GM23338 (cell line): ENCODE results near the gene MYRFL. TPM values are rescaled to one million over a fixed set of nuclear protein-coding genes. Genes with fewer than 3 reads are reported as not detected.

ENCODE experiments used
- ATAC-seq: fragments of 200-7000 bp; cut with Tn5 transposase; 3 replicates; pipeline ENCODE4 v1.9.1; 2020
- DNase-seq: peaks from one replicate; pipeline ENCODE4 v3.0.0-alpha.2; 2015; ENCODE audit warnings: low spot score
- H2AFZ ChIP-seq: fragments of 200-600 bp; sonication (generic); 2 replicates; pipeline ENCODE4 v1.8.0; 2016; ENCODE audit warnings: antibody characterized with exemption, mild to moderate bottlenecking, moderate library complexity
- H3F3A ChIP-seq: fragments of 200-600 bp; sonication (generic); replicated peaks from 2 replicates; pipeline ENCODE4 v1.8.0; 2017; ENCODE audit warnings: antibody characterized with exemption, mixed run types, low read depth
- H3K27ac ChIP-seq: fragments of 200-600 bp; sonication (generic); 2 replicates; pipeline ENCODE4 v1.6.1; 2016; ENCODE audit warnings: low read depth
- H3K27me3 ChIP-seq: fragments of 200-600 bp; sonication (generic); 2 replicates; pipeline ENCODE4 v1.8.0; 2016; ENCODE audit warnings: mild to moderate bottlenecking, mixed run types, moderate library complexity; ENCODE audit not compliant: insufficient read depth
- H3K36me3 ChIP-seq: fragments of 200-600 bp; sonication (generic); 2 replicates; pipeline ENCODE4 v1.8.0; 2016; ENCODE audit warnings: mild to moderate bottlenecking; ENCODE audit not compliant: insufficient read depth
- H3K4me1 ChIP-seq: fragments of 200-600 bp; sonication (generic); 2 replicates; pipeline ENCODE4 v1.8.0; 2016; ENCODE audit warnings: mild to moderate bottlenecking, moderate library complexity; ENCODE audit not compliant: insufficient read depth
- H3K4me2 ChIP-seq: fragments of 200-600 bp; sonication (generic); 2 replicates; pipeline ENCODE4 v1.7.1; 2017; ENCODE audit warnings: mixed run types
- H3K4me3 ChIP-seq: fragments of 200-600 bp; sonication (generic); 2 replicates; pipeline ENCODE4 v1.6.1; 2016; ENCODE audit warnings: mixed run types
- H3K79me2 ChIP-seq: fragments of 200-600 bp; sonication (generic); replicated peaks from 2 replicates; pipeline ENCODE4 v1.8.0; 2017; ENCODE audit warnings: mild to moderate bottlenecking; ENCODE audit not compliant: insufficient read depth
- H3K9me2 ChIP-seq: fragments of 200-600 bp; sonication (generic); 2 replicates; pipeline ENCODE4 v1.8.0; 2017; ENCODE audit not compliant: insufficient read depth
- H4K20me1 ChIP-seq: fragments of 200-600 bp; sonication (generic); replicated peaks from 2 replicates; pipeline ENCODE4 v1.8.0; 2017; ENCODE audit warnings: mild to moderate bottlenecking; ENCODE audit not compliant: insufficient read depth
- H3K27ac Mint-ChIP-seq: 2 replicates; pipeline ENCODE4 v1.8.0; 2020; ENCODE audit warnings: inconsistent platforms, mild to moderate bottlenecking, moderate library complexity, mixed read lengths
- H3K27me3 Mint-ChIP-seq: 3 replicates; pipeline ENCODE4 v1.8.0; 2022; ENCODE audit warnings: low read depth, mild to moderate bottlenecking, moderate library complexity, mixed read lengths, inconsistent platforms; ENCODE audit not compliant: insufficient read depth, poor library complexity
- H3K36me3 Mint-ChIP-seq: 3 replicates; pipeline ENCODE4 v1.8.0; 2021; ENCODE audit warnings: low read depth, mild to moderate bottlenecking, inconsistent platforms, moderate library complexity, mixed read lengths
- H3K4me1 Mint-ChIP-seq: 3 replicates; pipeline ENCODE4 v1.8.0; 2020; ENCODE audit warnings: mild to moderate bottlenecking, inconsistent platforms, mixed read lengths
- H3K4me3 Mint-ChIP-seq: 3 replicates; pipeline ENCODE4 v1.8.0; 2021; ENCODE audit warnings: moderate library complexity, mild to moderate bottlenecking, inconsistent platforms, mixed read lengths
- H3K9me3 Mint-ChIP-seq: 3 replicates; pipeline ENCODE4 v1.8.0; 2020; ENCODE audit warnings: moderate library complexity, mild to moderate bottlenecking, inconsistent platforms, mixed read lengths
- CREB1 ChIP-seq: fragments of 250-450 bp; sonication (Bioruptor Pico); IDR thresholded peaks from 2 replicates; pipeline ENCODE4 v1.5.0; 2020; ENCODE audit warnings: low read depth, mild to moderate bottlenecking, moderate library complexity
- CTCF ChIP-seq, 2 experiments: fragments of 200-600 bp in 1 of 2; sonication (generic) in 1 of 2; conservative IDR thresholded peaks; 2 replicates each; pipeline versions ENCODE4 v1.5.1 to v1.6.1; 2016 to 2017; ENCODE audit warnings: antibody characterized with exemption in 2 of 2, low read depth in 2 of 2, mild to moderate bottlenecking in 2 of 2, moderate library complexity in 1 of 2
- ETS1 ChIP-seq: IDR thresholded peaks from 2 replicates; pipeline ENCODE4 v1.6.1; 2016; ENCODE audit warnings: antibody characterized with exemption
- EZH2 ChIP-seq: fragments of 200-600 bp; sonication (generic); IDR thresholded peaks from one replicate; pipeline ENCODE4 v1.8.0; 2017; ENCODE audit warnings: antibody characterized with exemption, mild to moderate bottlenecking, low read depth; ENCODE audit not compliant: unreplicated experiment
- EZH2phosphoT487 ChIP-seq: fragments of 200-600 bp; sonication (generic); IDR thresholded peaks from one replicate; pipeline ENCODE4 v1.8.1; 2018; ENCODE audit warnings: antibody characterized with exemption; ENCODE audit not compliant: unreplicated experiment
- JUNB ChIP-seq: IDR thresholded peaks from one replicate; pipeline ENCODE4 v1.6.1; 2016; ENCODE audit warnings: antibody characterized with exemption; ENCODE audit not compliant: unreplicated experiment
- NANOG ChIP-seq: IDR thresholded peaks from 2 replicates; pipeline ENCODE4 v1.6.1; 2016; ENCODE audit warnings: antibody characterized with exemption, borderline replicate concordance
- POLR2AphosphoS5 ChIP-seq: IDR thresholded peaks from 2 replicates; pipeline ENCODE4 v1.6.1; 2016; ENCODE audit warnings: antibody characterized with exemption, low read depth
- STAT1 ChIP-seq: IDR thresholded peaks from one replicate; pipeline ENCODE4 v1.6.1; 2016; ENCODE audit warnings: antibody characterized with exemption; ENCODE audit not compliant: unreplicated experiment
- ZNF114 ChIP-seq: fragments of 250-450 bp; sonication (Bioruptor Pico); IDR thresholded peaks from 2 replicates; pipeline ENCODE4 v1.5.0; 2020; ENCODE audit warnings: mild to moderate bottlenecking, moderate library complexity
- ZNF331 ChIP-seq: fragments of 250-450 bp; sonication (Bioruptor Pico); IDR thresholded peaks from 2 replicates; pipeline ENCODE4 v1.5.0; 2020; ENCODE audit warnings: low read depth, mild to moderate bottlenecking, moderate library complexity
- ZNF462 ChIP-seq: fragments of 250-450 bp; sonication (Bioruptor Pico); IDR thresholded peaks from 2 replicates; pipeline ENCODE4 v1.5.0; 2020; ENCODE audit warnings: mild to moderate bottlenecking, moderate library complexity
- polyA plus RNA-seq: library from polyadenylated mRNA; unstranded; fragments of >200 nt; fragmentation: Nextera tagmentation; extraction: Ambion mirVana; gene quantifications from 2 replicates; pipeline ENCODE4 v1.2.1, GENCODE V29; 2016
- total RNA-seq: library from RNA; depleted of rRNA; stranded (reverse); fragments of >200 nt; shearing (Covaris generic); gene quantifications from 2 replicates; pipeline ENCODE4 v1.2.3, GENCODE V29; 2014
- TF ChIP-seq, protein P1 (sequence below): IDR thresholded peaks from one replicate; pipeline ENCODE4 v1.6.1; 2018; ENCODE audit warnings: antibody characterized with exemption; ENCODE audit not compliant: unreplicated experiment

The MYRFL gene
- total and polyA plus RNA-seq, 2 experiments from 2014 or later = 2.3 to 2.8 TPM

DNA sequence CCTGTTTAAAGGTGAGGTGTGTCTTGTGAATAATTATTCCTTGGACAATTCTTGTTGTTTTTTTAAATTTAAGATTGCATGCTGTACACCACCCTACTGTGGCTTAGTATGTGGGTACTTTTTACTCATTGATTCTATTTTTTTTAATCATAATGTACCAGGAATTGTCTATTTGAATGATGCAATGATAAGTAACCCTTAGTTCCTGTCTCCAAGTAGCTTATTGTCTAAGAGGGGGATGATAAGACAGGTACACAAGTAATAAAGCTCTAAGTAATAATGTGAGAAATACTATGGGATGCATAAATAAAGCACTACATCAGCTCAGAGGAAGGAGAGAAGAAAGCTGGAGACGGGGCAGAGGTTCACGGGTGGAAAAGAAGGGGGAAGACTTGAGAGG, 90.9 kb downstream of the MYRFL start:
- Mint-ChIP-seq H3K9me3 (peaks cover 4% of the 10 kb centered on the region), H3K27ac (no peak overlapping the region), H3K27me3 (no peaks in the 10 kb centered on the region), H3K4me3 (no peak overlapping the region), H3K4me1 (peaks cover 3% of the 10 kb centered on the region; the same call in 2 of the 3 replicates), H3K36me3 (peaks cover 9% of the 10 kb centered on the region)
- Histone ChIP-seq H3K4me3 (no peak overlapping the region), H3K9me2 (no peaks in the 10 kb centered on the region), H3F3A (no peaks in the 10 kb centered on the region), H3K4me2 (no peak overlapping the region), H2AFZ (no peak overlapping the region), H4K20me1 (no peaks in the 10 kb centered on the region), H3K27me3 (no peaks in the 10 kb centered on the region), H3K79me2 (no peaks in the 10 kb centered on the region), H3K36me3 (no peaks in the 10 kb centered on the region), H3K4me1 (peaks cover 3% of the 10 kb centered on the region; the same call in 1 of the 2 replicates), H3K27ac (no peak overlapping the region)
- TF ChIP-seq ZNF114 (no peak), ZNF331 (CRISPR knock-in tag) (no peak), ZNF462 (CRISPR knock-in tag) (no peak), NANOG (no peak), CTCF (conservative IDR thresholded peaks at IDR 0.05; ENCODE audit: low read depth in 2 of 2) (no peak), ETS1 (no peak), EZH2phosphoT487 (no peak), STAT1 (no peak), JUNB (no peak), POLR2AphosphoS5 (no peak), EZH2 (no peak), CREB1 (no peak)
- TF ChIP-seq, protein P1, sequence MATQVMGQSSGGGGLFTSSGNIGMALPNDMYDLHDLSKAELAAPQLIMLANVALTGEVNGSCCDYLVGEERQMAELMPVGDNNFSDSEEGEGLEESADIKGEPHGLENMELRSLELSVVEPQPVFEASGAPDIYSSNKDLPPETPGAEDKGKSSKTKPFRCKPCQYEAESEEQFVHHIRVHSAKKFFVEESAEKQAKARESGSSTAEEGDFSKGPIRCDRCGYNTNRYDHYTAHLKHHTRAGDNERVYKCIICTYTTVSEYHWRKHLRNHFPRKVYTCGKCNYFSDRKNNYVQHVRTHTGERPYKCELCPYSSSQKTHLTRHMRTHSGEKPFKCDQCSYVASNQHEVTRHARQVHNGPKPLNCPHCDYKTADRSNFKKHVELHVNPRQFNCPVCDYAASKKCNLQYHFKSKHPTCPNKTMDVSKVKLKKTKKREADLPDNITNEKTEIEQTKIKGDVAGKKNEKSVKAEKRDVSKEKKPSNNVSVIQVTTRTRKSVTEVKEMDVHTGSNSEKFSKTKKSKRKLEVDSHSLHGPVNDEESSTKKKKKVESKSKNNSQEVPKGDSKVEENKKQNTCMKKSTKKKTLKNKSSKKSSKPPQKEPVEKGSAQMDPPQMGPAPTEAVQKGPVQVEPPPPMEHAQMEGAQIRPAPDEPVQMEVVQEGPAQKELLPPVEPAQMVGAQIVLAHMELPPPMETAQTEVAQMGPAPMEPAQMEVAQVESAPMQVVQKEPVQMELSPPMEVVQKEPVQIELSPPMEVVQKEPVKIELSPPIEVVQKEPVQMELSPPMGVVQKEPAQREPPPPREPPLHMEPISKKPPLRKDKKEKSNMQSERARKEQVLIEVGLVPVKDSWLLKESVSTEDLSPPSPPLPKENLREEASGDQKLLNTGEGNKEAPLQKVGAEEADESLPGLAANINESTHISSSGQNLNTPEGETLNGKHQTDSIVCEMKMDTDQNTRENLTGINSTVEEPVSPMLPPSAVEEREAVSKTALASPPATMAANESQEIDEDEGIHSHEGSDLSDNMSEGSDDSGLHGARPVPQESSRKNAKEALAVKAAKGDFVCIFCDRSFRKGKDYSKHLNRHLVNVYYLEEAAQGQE = no peak
- DNase-seq = no peak
- ATAC-seq = no peak
